ENCODE measurements around the gene TUBG1. TPM values are rescaled to one million over a fixed set of nuclear protein-coding genes. Genes with fewer than 3 reads are reported as not detected.
A peak's percentile ranks its signal among the peaks of the same experiment; 100 is the strongest.

TUBG1 gene
- total and polyA plus RNA-seq, 9 of the 15 experiments (the other 6 are each of a cell fraction or from before 2014, with no cell fraction given): 33.1 to 147 (median 66.0) TPM

GRCh38 chr17:42609182-42609813 lies at the start of gene TUBG1, which contains the start of gene RETREG3 (continued):
- TF ChIP-seq ATF2 (CRISPR knock-in tag; IDR thresholded peaks at IDR 0.05) (no peak), MBD2 (IDR thresholded peaks at IDR 0.05; ENCODE audit: borderline replicate concordance, low read depth) (no peak; the same call in 1 of the 2 replicates), KDM1A (IDR thresholded peaks at IDR 0.05) (no peak), GABPB1 (CRISPR knock-in tag; IDR thresholded peaks at IDR 0.05) (peak; percentile 30; the same call in 1 of the 2 replicates), TARDBP (IDR thresholded peaks at IDR 0.05) (no peak), NR2C2 (CRISPR knock-in tag; IDR thresholded peaks at IDR 0.05) (no peak), NR2C2 (tag; IDR thresholded peaks at IDR 0.05) (no peak), CCNT2 (IDR thresholded peaks at IDR 0.05; ENCODE audit: borderline replicate concordance, extremely low read depth, insufficient read length, low read depth, low read length) (peak; percentile 91), SMAD4 (CRISPR knock-in tag; conservative IDR thresholded peaks at IDR 0.05) (peak; percentile 54), FOS (IDR thresholded peaks at IDR 0.05; ENCODE audit: extremely low read depth, insufficient read length) (peak; percentile 26), PTBP1 (IDR thresholded peaks at IDR 0.05; ENCODE audit: low read depth, low read length) (no peak), TAF7 (tag; IDR thresholded peaks at IDR 0.05) (peak; percentile 71), HMGN3 (IDR thresholded peaks at IDR 0.05; ENCODE audit: borderline replicate concordance, extremely low read depth, insufficient read length, low read depth, low read length) (peak; percentile 95), CTCF (IDR thresholded peaks at IDR 0.05 in 2 of 3, conservative IDR thresholded peaks at IDR 0.05 in 1 of 3; ENCODE audit: insufficient read depth in 2 of 3, low read depth in 1 of 3, low read length in 3 of 3) (peak; percentile 40 to 67 (median 46); a peak in 5 of 6 replicates), DDX20 (tag; IDR thresholded peaks at IDR 0.05; ENCODE audit: low read depth) (no peak), ZNF280B (CRISPR knock-in tag; IDR thresholded peaks at IDR 0.05) (no peak), TAL1 (IDR thresholded peaks at IDR 0.05) (no peak), EGR1 (conservative IDR thresholded peaks at IDR 0.05) (peak; percentile 72), NR2C1 (IDR thresholded peaks at IDR 0.05) (no peak), NR2C1 (tag; IDR thresholded peaks at IDR 0.05) (no peak), RBM34 (IDR thresholded peaks at IDR 0.05; ENCODE audit: borderline replicate concordance, insufficient read depth, low read length) (peak; percentile 40; the same call in 1 of the 2 replicates), YBX1 (IDR thresholded peaks at IDR 0.05) (no peak), MYC (IDR thresholded peaks at IDR 0.05; ENCODE audit: low read depth, low read length) (peak; percentile 45; the same call in 1 of the 2 replicates), MYC (CRISPR knock-in tag; IDR thresholded peaks at IDR 0.05; ENCODE audit: borderline replicate concordance, low read depth) (no peak), EWSR1 (IDR thresholded peaks at IDR 0.05; ENCODE audit: borderline replicate concordance, low read depth, partially characterized antibody) (no peak), FIP1L1 (IDR thresholded peaks at IDR 0.05; ENCODE audit: low read depth, low read length, poor library complexity, severe bottlenecking) (no peak)
